Measurements from ENCODE around the gene FAAP100.

The FAAP100 gene

DNA sequence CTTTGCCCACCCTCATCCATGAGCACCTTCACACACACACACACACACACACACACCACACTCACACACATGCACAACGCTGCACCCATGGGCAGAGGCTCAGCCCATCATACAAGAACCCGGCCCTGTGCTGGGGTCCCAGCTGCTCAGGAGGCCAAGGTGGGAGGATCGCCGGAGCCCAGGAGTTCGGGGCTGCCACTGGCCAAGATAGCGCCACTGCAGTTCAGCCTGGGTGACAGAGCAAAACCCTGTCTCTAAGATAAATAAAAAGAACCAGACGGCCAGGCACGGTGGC is 27.3 kb downstream of the FAAP100 start:
- no peak for DNase-seq (ENCODE audit: low read depth)

- DNase-seq (ENCODE audit: low read depth) = no peak
Measured at GRCh38 chr17:81524039-81524864, 27.9 kb downstream of the FAAP100 start.

DNA sequence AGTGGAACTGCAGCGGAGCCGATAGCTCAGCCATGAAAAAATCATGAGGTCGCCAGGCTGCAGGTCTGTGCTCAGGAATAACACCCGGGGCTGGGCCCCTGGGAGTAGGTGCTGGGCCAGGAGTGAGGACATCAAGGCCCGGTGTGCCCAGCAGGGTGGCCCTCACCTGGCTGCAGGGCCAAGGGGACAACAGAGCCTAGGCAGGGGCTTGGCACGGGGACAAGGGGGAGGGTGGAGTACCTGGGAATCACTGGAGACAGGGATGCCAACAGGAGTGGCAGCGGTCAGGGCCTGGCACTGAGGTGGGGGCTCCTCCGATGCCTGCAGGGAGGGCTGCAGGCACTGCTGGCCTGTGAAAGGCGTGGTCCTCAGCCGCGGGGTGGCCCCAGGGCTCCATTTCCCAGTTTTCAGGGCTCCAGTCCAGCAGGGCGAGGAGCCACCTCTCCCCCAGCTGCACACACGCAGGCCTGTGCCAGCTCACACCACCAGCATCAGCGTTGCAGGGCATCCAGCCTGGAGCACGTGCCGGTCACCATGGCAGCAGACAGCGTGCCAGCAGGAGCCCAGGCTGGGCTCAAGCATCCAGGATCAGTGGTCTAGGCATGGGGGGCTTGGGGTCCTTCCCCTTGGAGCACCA is 28.6 kb downstream of the FAAP100 start:
- DNase-seq (ENCODE audit: low read depth) = no peak

DNA sequence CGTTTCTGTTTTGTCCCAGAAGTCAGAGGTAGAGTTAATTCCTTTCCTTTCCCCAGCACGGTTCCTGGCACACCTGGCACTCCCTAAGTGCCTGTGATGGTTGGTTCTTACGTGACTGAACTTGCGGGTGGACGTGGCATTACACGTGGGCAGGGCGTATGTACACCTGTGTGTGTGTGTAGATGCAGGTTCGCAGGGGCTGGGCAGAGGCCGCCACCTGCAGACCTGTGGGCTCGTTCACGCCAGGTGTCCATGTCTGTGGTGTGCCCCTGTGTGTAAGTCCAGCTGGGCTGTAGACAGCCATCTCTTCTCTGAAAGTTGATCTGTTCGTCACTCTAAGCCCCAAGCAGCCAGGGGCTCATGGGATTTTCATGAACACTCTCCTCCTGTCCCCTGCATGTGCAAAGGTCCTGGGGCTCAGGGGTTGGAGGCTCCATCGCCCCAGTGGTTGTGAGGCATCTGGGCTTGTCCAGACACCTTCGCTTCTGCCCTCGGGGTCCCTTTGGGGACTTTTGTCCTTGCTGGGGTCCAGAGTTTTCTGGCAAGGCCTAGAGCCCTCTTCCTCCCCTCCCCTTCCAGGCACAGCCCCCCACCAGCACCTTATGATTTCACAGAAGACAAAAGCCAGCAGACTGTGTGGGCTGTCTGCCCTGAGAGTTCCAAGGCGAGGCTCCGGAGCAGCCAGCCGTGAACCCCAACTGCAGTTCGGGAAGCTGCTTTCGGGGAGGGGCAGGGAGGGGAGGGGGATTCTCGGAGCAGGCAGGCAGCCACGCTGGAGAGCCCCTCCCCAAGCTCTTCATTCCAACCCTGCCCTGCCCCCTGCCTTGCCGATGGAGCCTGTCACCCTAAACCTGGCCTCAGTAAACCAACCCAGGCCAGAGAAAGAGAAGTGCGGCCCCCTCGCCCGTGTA is 29.4 kb downstream of the FAAP100 start:
- no peak for DNase-seq (ENCODE audit: low read depth)

GRCh38 chr17:81520021-81520901 is 31.9 kb downstream of the FAAP100 start:
- no peak for DNase-seq (ENCODE audit: low read depth)

DNA sequence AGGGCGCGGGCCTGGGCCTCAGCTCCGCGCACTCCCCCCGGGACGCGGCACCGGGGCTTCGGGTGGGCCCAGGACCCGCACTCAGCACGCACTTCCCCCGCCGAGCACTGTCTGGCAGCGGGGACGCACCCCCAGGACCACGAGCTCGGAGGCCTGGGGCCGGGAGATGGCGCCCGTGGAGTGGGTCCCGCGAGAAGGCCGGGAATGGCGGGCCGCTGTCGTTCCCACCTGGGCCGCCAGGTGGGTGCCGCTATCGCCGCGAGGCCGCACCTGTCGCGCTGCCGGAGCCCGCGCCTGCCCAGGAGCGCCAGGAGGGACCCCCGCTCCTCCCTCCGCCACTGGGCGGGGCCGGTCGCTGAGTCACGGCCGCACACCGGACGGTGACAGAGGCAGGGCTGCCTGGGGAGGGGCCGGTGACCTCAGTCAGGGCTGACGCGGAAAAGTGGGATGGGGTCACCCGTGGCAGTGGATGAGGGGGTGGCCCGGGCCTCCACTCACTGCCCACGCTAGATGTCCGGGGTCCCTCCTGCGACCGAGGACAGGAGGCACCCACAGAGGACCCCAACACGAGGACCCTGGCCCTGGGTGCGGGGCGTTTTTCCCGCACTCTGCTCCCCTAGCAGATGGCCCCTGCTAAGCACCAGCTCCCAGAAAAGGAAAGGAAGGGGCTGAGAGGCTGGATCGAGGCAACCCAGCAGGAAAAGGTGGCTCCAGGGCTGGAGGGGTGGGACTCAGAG is 32.7 kb downstream of the FAAP100 start:
- DNase-seq (ENCODE audit: low read depth) = no peak

DNA sequence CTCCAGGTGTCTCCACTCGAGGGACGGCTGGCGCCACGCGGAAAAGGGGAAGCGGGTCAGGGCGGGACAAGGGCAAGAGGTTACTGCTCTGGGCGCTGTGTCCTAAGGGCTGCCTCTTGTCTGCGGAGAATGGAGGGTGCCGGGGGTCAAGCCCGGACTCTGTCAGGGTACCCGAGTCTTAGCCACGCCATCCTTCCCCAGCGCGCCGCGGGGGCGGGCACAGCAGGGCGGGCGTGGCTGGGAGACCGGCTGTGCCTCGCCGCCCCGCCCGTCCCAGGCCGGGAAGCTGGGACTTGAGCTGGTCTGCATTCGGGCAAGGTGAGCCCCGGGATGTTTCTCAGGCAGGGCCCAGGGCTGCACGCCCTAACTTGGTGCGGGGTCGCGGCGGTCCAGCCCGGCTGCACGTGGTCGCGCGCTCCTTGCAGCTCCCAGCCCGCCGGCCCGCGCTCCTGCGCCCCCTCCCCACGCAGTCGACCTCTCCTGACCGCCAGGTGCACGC is 33.3 kb downstream of the FAAP100 start:
- DNase-seq (ENCODE audit: low read depth) = no peak

- no peak for DNase-seq (ENCODE audit: low read depth)
Measured at GRCh38 chr17:81518113-81518784, 33.9 kb downstream of the FAAP100 start.

DNA sequence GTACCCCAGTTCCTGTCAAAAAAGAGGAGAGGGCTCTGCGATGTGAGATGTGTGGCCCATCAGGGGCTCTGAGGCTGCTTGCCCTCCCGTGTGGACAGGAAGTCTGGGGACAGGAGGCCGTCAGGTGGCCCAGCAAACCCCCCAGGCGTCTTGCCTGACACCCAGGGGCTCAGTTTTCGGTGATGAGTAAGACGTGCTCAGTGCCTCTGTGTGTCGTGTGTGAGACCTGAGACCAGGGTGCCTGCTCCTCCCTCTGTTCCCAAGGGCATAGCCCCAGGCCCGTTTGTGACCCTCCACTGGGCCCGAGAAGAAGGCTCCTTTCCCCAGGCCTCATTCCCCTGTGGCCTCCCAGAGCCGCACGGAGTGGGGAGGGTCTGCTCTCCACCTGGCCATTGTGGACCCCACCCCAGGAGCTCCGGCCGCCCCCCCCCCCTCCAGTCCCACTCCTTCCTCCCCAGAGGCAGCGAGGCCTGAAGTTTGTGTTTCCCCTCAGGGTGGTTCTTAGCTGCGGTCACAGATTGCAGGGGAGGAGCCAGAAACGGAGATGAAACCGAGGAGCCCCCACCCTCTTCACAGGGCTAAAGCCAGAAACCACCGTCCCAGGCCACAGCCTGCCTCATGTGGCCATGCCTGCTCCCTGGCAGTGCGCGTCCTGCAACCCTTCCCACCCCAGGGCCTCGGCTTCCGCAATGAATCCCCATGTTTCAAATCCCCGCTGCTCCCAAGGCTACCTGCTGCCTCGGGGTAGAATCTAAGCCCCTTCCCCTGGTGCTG is 34.6 kb downstream of the FAAP100 start:
- DNase-seq (ENCODE audit: low read depth) = no peak

- no peak for DNase-seq (ENCODE audit: low read depth)
Measured at GRCh38 chr17:81517009-81517338, 35.2 kb downstream of the FAAP100 start.

GRCh38 chr17:81516439-81516838 is 35.7 kb downstream of the FAAP100 start:
- no peak for DNase-seq (ENCODE audit: low read depth)

- no peak for DNase-seq (ENCODE audit: low read depth)
Measured at GRCh38 chr17:81515530-81516041, 36.6 kb downstream of the FAAP100 start.

DNA sequence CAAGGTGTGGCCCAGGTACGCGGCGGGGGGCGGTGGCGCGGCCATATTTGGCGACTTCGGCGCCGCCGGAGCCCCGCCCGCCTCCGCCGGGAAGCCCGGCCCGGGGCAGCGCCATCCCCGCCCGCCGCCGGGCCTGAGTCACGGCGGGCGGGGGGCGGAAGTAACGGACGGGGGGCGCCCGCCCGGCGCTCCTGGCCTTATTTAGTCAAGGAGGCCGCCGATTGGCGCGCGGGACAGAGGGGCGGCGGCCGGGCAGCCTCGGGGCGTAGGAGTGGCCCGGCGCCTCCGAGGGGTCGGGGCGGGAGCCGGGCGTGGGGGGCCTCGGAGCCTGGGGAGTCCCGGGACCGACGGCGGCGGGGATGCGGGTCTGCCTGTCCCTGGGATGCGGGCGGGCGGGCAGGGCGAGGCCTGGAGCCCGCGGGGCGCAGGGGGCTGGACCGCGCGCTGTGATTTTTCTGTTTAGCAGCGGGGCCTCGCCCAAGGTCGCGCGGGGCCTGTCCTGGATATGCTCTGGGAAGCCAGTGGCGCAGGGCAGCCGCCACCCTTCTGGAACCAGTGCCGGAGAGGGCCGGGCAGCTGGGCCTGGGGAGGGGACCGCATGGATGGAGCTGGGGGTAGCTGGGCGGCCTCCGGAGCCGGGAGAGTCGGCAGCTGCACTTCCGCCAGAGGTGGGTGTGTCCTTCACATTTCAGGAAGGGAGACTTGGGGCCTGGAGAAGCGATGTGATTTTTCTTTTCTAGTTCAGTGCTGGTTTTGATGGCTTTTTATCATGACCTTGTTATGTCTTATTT is 37.2 kb downstream of the FAAP100 start:
- DNase-seq (ENCODE audit: low read depth) = no peak

- no peak for DNase-seq (ENCODE audit: low read depth)
Measured at GRCh38 chr17:81514489-81514738, 37.7 kb downstream of the FAAP100 start.

DNA sequence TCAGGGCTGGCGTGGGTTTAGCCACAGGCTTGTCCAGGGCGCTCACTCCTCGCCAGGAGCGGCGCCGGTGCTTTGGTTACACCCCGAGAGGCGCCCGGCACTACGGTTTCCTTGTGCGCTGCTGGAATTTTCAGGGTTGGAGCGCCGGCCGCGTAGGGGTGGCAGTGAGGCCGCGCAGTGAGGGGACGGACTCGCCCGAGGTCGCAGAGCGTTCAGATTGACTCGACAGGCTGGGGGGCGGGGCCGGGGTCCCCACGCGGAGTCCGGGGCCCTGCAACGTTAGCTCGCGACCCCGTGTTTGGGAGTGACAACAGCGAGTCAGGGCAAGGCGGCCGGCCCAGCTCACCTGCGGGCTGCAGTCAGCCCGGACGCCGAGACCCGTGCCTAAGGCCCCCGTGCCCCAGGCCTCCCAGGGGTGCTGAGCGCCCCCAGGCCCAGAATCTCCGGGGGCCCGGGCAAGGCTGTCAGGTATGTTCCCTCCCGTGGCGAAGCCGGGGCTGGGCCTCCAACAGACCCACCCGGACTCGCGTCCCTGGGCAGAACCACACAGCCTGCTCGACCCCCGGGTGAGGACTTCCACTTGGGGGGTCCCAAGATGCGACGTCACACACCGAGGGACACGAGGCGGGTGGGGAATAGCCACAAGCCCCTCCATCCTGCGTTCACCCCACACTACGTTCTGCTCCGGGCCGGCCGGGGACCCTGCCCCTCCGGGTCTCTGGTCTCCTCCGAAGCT is 38.2 kb downstream of the FAAP100 start:
- no peak for DNase-seq (ENCODE audit: low read depth)

DNA sequence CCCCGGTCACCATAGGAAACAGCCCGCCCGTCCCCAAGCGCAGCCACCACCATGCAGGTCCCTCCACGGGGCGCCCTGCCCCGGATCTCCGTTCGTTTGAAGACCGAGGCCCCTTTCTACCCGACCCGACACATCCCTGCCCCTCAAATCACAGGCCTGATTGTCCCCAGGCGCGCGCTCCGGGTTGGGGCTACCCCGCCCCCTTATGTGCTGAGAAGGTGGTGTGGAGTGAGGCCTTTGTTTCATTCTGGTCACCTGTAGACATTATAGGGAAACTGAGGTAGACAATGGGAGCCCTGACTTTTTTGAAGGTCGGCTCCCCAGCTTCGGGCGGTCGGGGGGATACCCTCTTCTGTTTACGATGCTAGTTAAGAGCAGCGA is 38.8 kb downstream of the FAAP100 start:
- no peak for DNase-seq (ENCODE audit: low read depth)

- DNase-seq (ENCODE audit: low read depth) = peak; percentile 70
Measured at GRCh38 chr17:81512562-81513371, 39.4 kb downstream of the FAAP100 start, which contains the start of gene ACTG1. Gene ACTG1, minus strand, starts transcription at chr17:81512799. Its CDS starts 445 bp downstream, at chr17:81512354.
